ENCODE results near the gene MAGOHB.

Gene MAGOHB

DNA sequence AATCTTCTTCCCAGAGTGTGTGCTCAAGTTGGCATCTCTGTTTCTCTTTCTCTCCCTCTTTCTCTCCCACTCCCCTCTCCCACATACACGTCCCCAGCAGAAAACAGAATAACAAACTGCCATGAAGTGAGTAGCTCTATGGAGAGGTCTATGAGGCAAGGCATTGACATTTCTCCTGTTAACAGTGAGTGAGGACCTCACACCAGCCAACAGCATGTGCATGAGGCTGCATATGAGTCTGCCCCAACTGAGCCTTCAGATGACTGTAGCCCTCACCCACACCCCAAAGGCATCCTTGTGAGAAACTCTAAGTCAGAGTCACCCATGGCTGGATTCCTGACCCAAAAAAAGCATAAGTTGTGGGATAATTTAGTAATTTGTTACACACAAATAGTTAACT, 50.4 kb downstream of the MAGOHB start:
- no peak overlapping the region for H3K27ac Mint-ChIP-seq (ENCODE audit: low read depth)
- H3K4me3 Mint-ChIP-seq, result no peak overlapping the region
- peaks cover 3% of the 10 kb centered on the region for H3K36me3 Mint-ChIP-seq (ENCODE audit: insufficient read depth)
- H3K27me3 Mint-ChIP-seq, result no peaks in the 10 kb centered on the region
- ATAC-seq (replicated peaks; ENCODE audit: extremely low read depth, poor library complexity, severe bottlenecking), result no peak
- no peak for DNase-seq (ENCODE audit: low spot score in 2 of 2)
- peaks cover 47% of the 10 kb centered on the region for H3K4me1 Mint-ChIP-seq
- no peaks in the 10 kb centered on the region for H3K9me3 Mint-ChIP-seq

GRCh38 chr12:10562306-10562933, 51.0 kb downstream of the MAGOHB start:
- H3K4me1 Mint-ChIP-seq, result peaks cover 48% of the 10 kb centered on the region
- no peak overlapping the region for H3K4me3 Mint-ChIP-seq
- H3K9me3 Mint-ChIP-seq, result no peaks in the 10 kb centered on the region
- peak in 1 of 2 donors; percentile 44 for DNase-seq (ENCODE audit: low spot score in 2 of 2)
- H3K36me3 Mint-ChIP-seq (ENCODE audit: insufficient read depth), result peaks cover 8% of the 10 kb centered on the region
- no peaks in the 10 kb centered on the region for H3K27me3 Mint-ChIP-seq
- ATAC-seq (replicated peaks; ENCODE audit: extremely low read depth, poor library complexity, severe bottlenecking), result no peak
- H3K27ac Mint-ChIP-seq (ENCODE audit: low read depth), result no peak overlapping the region

DNA sequence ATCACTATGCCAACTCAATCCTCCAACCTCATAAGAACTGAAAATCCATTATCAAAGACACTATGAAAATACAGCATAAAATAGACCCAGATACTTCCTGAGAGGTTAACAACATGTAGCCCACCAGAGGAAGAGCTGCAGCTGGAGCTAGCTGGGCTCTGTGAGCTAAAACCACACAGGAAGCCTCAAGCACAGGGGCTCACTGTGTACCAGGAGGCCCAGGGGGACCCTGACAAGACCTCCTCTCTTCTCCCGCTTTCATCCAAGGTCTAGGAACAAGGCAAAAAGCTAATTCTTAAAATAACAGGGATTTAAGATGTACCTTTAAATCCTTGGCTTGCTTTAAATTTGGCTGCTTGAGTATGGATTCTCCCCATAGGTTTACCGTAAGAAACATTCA, 54.2 kb downstream of the MAGOHB start:
- DNase-seq (ENCODE audit: low spot score in 2 of 2), result peak; percentile 26 to 44
- Mint-ChIP-seq H3K4me3 (peak overlapping the region; percentile 79), H3K27me3 (no peaks in the 10 kb centered on the region), H3K4me1 (peaks cover 54% of the 10 kb centered on the region), H3K27ac (ENCODE audit: low read depth) (peak overlapping the region; percentile 94), H3K9me3 (no peaks in the 10 kb centered on the region), H3K36me3 (ENCODE audit: insufficient read depth) (peaks cover 24% of the 10 kb centered on the region)
- ATAC-seq (replicated peaks; ENCODE audit: extremely low read depth, poor library complexity, severe bottlenecking), result peak; percentile 58

GRCh38 chr12:10558789-10559188, 54.6 kb downstream of the MAGOHB start:
- no peak for DNase-seq (ENCODE audit: low spot score in 2 of 2)
- peaks cover 59% of the 10 kb centered on the region for H3K4me1 Mint-ChIP-seq
- H3K27ac Mint-ChIP-seq (ENCODE audit: low read depth), result peak overlapping the region; percentile 94
- no peaks in the 10 kb centered on the region for H3K27me3 Mint-ChIP-seq
- H3K4me3 Mint-ChIP-seq, result peak overlapping the region; percentile 79
- no peak for ATAC-seq (replicated peaks; ENCODE audit: extremely low read depth, poor library complexity, severe bottlenecking)
- H3K9me3 Mint-ChIP-seq, result no peaks in the 10 kb centered on the region
- peaks cover 27% of the 10 kb centered on the region for H3K36me3 Mint-ChIP-seq (ENCODE audit: insufficient read depth)

- ATAC-seq (replicated peaks; ENCODE audit: extremely low read depth, poor library complexity, severe bottlenecking), result no peak
- H3K4me3 Mint-ChIP-seq, result peak overlapping the region; percentile 79
- peaks cover 64% of the 10 kb centered on the region for H3K4me1 Mint-ChIP-seq
Measured at GRCh38 chr12:10558301-10558700, 55.1 kb downstream of the MAGOHB start.

GRCh38 chr12:10557766-10558165, 55.6 kb downstream of the MAGOHB start:
- no peaks in the 10 kb centered on the region for H3K9me3 Mint-ChIP-seq
- H3K36me3 Mint-ChIP-seq (ENCODE audit: insufficient read depth), result peaks cover 27% of the 10 kb centered on the region
- no peak for ATAC-seq (replicated peaks; ENCODE audit: extremely low read depth, poor library complexity, severe bottlenecking)
- H3K27ac Mint-ChIP-seq (ENCODE audit: low read depth), result peak overlapping the region; percentile 94
- H3K27me3 Mint-ChIP-seq, result no peaks in the 10 kb centered on the region
- no peak for DNase-seq (ENCODE audit: low spot score in 2 of 2)
- H3K4me3 Mint-ChIP-seq, result peak overlapping the region; percentile 79
- H3K4me1 Mint-ChIP-seq, result peaks cover 65% of the 10 kb centered on the region

More at GRCh38 chr12:10558301-10558700, 55.1 kb downstream of the MAGOHB start:
- no peaks in the 10 kb centered on the region for H3K27me3 Mint-ChIP-seq
- peak overlapping the region; percentile 94 for H3K27ac Mint-ChIP-seq (ENCODE audit: low read depth)
- H3K36me3 Mint-ChIP-seq (ENCODE audit: insufficient read depth), result peaks cover 27% of the 10 kb centered on the region
- no peak for DNase-seq (ENCODE audit: low spot score in 2 of 2)
- H3K9me3 Mint-ChIP-seq, result no peaks in the 10 kb centered on the region

GRCh38 chr12:10557329-10557728, 56.1 kb downstream of the MAGOHB start:
- Mint-ChIP-seq H3K9me3 (no peaks in the 10 kb centered on the region), H3K36me3 (ENCODE audit: insufficient read depth) (peaks cover 30% of the 10 kb centered on the region), H3K4me1 (peaks cover 66% of the 10 kb centered on the region), H3K27ac (ENCODE audit: low read depth) (peak overlapping the region; percentile 94), H3K27me3 (no peaks in the 10 kb centered on the region), H3K4me3 (peak overlapping the region; percentile 79)
- ATAC-seq (replicated peaks; ENCODE audit: extremely low read depth, poor library complexity, severe bottlenecking), result no peak
- no peak for DNase-seq (ENCODE audit: low spot score in 2 of 2)

DNA sequence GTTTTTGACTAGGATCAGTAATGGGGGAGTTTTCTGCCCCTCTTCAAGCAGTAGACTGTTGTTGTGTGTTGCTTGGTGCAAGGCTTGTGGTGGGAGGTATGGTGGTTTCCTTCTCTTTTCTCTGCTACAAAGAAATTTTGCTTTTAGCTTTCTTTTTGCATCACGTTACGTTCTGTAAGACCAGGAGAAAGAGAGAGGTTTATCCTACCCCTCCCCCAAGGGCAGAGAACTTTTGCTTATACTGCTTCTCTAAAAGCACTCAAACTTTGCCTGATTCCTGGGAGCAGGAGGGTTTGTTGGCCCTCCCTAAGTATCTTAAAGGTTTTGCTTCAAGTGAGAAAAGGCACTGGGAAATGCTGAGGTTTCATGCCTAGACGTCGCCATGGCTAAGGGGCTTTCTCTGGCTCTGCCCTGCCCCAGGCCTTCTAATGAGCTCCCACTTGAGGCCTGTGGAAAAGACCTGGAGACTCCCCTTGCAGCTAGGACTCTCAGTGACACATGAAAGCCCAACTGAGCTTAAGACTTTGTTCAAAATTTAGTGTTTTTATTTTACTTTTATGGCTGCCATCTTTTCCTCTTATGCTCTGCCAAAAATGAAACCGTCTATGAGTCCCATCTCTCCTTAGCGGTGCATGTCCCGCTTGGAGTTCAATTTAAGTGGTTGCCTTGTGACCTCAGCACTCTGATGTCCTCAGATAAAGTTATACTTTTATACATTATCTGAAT, 58.5 kb downstream of the MAGOHB start:
- peaks cover 31% of the 10 kb centered on the region for H3K36me3 Mint-ChIP-seq (ENCODE audit: insufficient read depth)
- H3K4me1 Mint-ChIP-seq, result peaks cover 67% of the 10 kb centered on the region
- H3K9me3 Mint-ChIP-seq, result no peaks in the 10 kb centered on the region
- peak overlapping the region; percentile 80 for H3K4me3 Mint-ChIP-seq
- peak; percentile 74 for ATAC-seq (replicated peaks; ENCODE audit: extremely low read depth, poor library complexity, severe bottlenecking)
- DNase-seq (ENCODE audit: low spot score in 2 of 2), result peak in 1 of 2 donors; percentile 30
- H3K27ac Mint-ChIP-seq (ENCODE audit: low read depth), result peak overlapping the region; percentile 98
- no peaks in the 10 kb centered on the region for H3K27me3 Mint-ChIP-seq

DNA sequence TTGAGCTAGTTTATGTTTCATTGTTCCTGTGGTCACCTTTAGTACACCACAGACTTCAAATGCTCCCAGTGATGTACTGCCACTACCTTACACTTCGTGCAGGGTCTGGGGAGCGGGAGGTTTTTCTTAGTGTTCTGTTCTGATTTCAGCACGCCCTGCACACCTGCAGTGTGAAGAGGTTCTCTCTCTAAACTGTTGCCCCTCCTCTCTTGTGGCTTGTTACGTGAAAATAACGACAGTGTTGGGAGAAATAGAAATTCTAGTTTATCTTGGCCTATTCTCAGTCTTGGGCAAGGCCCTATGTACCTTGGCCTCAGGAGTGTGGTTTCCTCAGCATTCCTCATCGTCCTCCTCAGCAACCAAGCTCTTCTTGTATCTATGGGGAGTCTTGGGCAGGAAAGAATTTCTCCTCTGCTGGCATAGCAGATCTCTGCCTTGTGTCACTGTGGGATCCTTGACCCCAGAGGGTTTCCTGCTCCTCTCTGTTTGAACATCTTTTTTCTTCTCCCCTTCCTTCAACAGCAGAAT, 59.1 kb downstream of the MAGOHB start:
- Mint-ChIP-seq H3K4me1 (peaks cover 63% of the 10 kb centered on the region), H3K27me3 (no peaks in the 10 kb centered on the region), H3K9me3 (no peaks in the 10 kb centered on the region), H3K4me3 (peak overlapping the region; percentile 80), H3K36me3 (ENCODE audit: insufficient read depth) (peaks cover 30% of the 10 kb centered on the region), H3K27ac (ENCODE audit: low read depth) (peak overlapping the region; percentile 98)
- peak; percentile 69 for ATAC-seq (replicated peaks; ENCODE audit: extremely low read depth, poor library complexity, severe bottlenecking)
- peak; percentile 27 to 56 for DNase-seq (ENCODE audit: low spot score in 2 of 2)

Data from central memory CD8-positive, alpha-beta T cell (primary cell).